Uterus (tissue), 4 donors: ENCODE data around the gene PAQR5. TPM values are rescaled to one million over a fixed set of nuclear protein-coding genes. Genes with fewer than 3 reads are reported as not detected.
"Not testable (repeated sequence)": the region's sequence is repeated elsewhere in the genome, so short reads cannot be mapped to it uniquely, and the experiment has no call there.

Source experiments
- DNase-seq, 2 donors: peaks; one replicate each; pipeline ENCODE4 v3.0.0-alpha.2; 2019 to 2020
- H3K27ac ChIP-seq, 2 donors: fragments of 200-600 bp; sonication (generic); 1 replicate in 1 of 2; 2 replicates in 1 of 2; pipeline ENCODE4 v1.5.1; 2016 to 2018
- H3K27me3 ChIP-seq, 2 donors: fragments of 200-600 bp; sonication (generic); one replicate each; pipeline ENCODE4 v1.5.1; 2018 to 2019; ENCODE audit warnings: control low read depth in 1 of 2
- H3K36me3 ChIP-seq, 2 donors: fragments of 200-600 bp; sonication (generic); one replicate each; pipeline ENCODE4 v1.5.1; 2019; ENCODE audit warnings: control low read depth in 1 of 2
- H3K4me1 ChIP-seq, 2 donors: fragments of 200-600 bp; sonication (generic); one replicate each; pipeline ENCODE4 v1.5.1; 2018 to 2019; ENCODE audit warnings: control low read depth in 1 of 2
- H3K4me3 ChIP-seq, 2 donors: fragments of 200-600 bp; sonication (generic); 1 replicate in 1 of 2; 2 replicates in 1 of 2; pipeline ENCODE4 v1.5.1; 2018 to 2019; ENCODE audit warnings: mild to moderate bottlenecking in 1 of 2
- H3K9me3 ChIP-seq, 2 donors: fragments of 200-600 bp; sonication (generic); one replicate each; pipeline ENCODE4 v1.5.1; 2019; ENCODE audit warnings: control low read depth in 1 of 2
- POLR2A ChIP-seq, 2 donors: fragments of 450-650 bp; IDR thresholded peaks; one replicate each; pipeline ENCODE4 v1.6.1; 2016; ENCODE audit warnings: antibody characterized with exemption in 2 of 2, mild to moderate bottlenecking in 1 of 2, moderate library complexity in 1 of 2
- intact Hi-C: fragments of 100-400 bp; cut with DNase I; formaldehyde crosslinking; loops from one replicate; pipeline ENCODE4 v1.15.1; 2023; ENCODE audit warnings: low total_unique reads
- total RNA-seq, 4 donors: library from RNA; depleted of rRNA in 3 of 4; stranded (reverse); fragments of >200 nt in 3 of 4; gene quantifications; one replicate each; pipeline versions ENCODE4 v1.1.0 to v1.2.4, GENCODE V29; 2014 to 2023
- TF ChIP-seq, protein P1 (sequence below), 4 experiments: fragments of 200-600 bp in 2 of 4; fragments of 450-650 bp in 2 of 4; sonication (generic) in 2 of 4; IDR thresholded peaks; one replicate each; pipeline ENCODE4 v1.5.1; 2016 to 2019; ENCODE audit warnings: antibody characterized with exemption in 4 of 4, mild to moderate bottlenecking in 2 of 4, moderate library complexity in 1 of 4
- donor health status: DM: yes; HTN: yes; CAD: no.

Gene PAQR5
- total RNA-seq, 4 donors from 2014 or later = 0.28 to 0.61 TPM; not detected in 2

DNA sequence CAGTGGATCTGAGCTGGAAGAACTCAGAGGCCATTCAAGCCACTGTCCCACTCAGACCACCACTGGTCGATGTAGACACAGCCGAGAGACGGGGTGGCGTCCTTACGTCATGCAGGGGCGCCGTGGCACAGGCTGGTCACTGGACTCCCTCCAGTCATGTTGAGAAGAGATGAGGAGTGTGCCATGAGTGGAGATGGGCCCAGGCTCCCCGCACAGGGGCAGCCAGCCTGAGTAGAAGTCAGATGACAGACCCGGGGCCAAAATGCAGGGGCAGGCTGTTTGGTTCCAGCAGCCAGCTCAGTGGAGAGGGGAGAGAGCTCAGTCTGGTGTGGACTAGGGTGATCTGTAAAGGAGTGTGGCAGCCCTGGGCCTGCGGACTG, 82.0 kb downstream of the PAQR5 start:
- intact Hi-C loops = no loop called here

DNA sequence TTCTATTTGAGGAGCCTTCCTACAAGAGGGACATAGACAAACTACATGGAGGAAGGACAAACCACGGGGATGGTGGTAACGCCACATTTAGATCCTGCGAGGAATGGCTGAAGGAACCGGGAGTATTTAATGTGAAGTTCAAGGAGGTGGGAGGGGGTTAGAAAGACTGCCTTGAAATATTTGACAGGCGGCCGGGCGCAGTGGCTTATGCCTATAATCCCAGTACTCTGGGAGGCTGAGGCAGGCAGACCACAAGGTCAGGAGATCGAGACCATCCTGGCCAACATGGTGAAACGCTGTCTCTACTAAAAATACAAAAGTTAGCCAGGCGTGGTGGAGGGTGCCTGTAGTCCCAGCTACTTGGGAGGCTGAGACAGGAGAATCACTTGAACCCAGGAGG, 83.5 kb downstream of the PAQR5 start:
- H3K36me3 ChIP-seq, H3K27ac ChIP-seq, H3K4me1 ChIP-seq, DNase-seq, intact Hi-C loops, H3K27me3 ChIP-seq, H3K9me3 ChIP-seq, H3K4me3 ChIP-seq: not testable (repeated sequence)

More for the DNA sequence above, 82.0 kb downstream of the PAQR5 start:
- no peak for DNase-seq
- Histone ChIP-seq H3K4me1 (no peaks in the 10 kb centered on the region), H3K36me3 (no peaks in the 10 kb centered on the region), H3K9me3 (no peaks in the 10 kb centered on the region), H3K4me3 (no peak overlapping the region), H3K27ac (no peak overlapping the region), H3K27me3 (no peaks in the 10 kb centered on the region)
- TF ChIP-seq, protein P1, sequence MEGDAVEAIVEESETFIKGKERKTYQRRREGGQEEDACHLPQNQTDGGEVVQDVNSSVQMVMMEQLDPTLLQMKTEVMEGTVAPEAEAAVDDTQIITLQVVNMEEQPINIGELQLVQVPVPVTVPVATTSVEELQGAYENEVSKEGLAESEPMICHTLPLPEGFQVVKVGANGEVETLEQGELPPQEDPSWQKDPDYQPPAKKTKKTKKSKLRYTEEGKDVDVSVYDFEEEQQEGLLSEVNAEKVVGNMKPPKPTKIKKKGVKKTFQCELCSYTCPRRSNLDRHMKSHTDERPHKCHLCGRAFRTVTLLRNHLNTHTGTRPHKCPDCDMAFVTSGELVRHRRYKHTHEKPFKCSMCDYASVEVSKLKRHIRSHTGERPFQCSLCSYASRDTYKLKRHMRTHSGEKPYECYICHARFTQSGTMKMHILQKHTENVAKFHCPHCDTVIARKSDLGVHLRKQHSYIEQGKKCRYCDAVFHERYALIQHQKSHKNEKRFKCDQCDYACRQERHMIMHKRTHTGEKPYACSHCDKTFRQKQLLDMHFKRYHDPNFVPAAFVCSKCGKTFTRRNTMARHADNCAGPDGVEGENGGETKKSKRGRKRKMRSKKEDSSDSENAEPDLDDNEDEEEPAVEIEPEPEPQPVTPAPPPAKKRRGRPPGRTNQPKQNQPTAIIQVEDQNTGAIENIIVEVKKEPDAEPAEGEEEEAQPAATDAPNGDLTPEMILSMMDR (IDR thresholded peaks at IDR 0.05) = no peak
- no peak for TF ChIP-seq POLR2A (IDR thresholded peaks at IDR 0.05)

- H3K27me3 ChIP-seq, H3K4me1 ChIP-seq, H3K9me3 ChIP-seq, H3K27ac ChIP-seq, DNase-seq, H3K4me3 ChIP-seq, H3K36me3 ChIP-seq, intact Hi-C loops: not testable (repeated sequence)
Measured at GRCh38 chr15:69384066-69384465, 85.4 kb downstream of the PAQR5 start.

- no peaks in the 10 kb centered on the region for H3K4me1 ChIP-seq
- intact Hi-C loops = no loop called here
- DNase-seq = no peak
- TF ChIP-seq, protein P1 (IDR thresholded peaks at IDR 0.05) = no peak
- no peak for TF ChIP-seq POLR2A (IDR thresholded peaks at IDR 0.05)
- no peak overlapping the region for H3K27ac ChIP-seq
- no peak overlapping the region for H3K4me3 ChIP-seq
- no peaks in the 10 kb centered on the region for H3K9me3 ChIP-seq
- H3K36me3 ChIP-seq = no peaks in the 10 kb centered on the region
- no peaks in the 10 kb centered on the region for H3K27me3 ChIP-seq
Measured at GRCh38 chr15:69384626-69385598, 86.2 kb downstream of the PAQR5 start.

- TF ChIP-seq, protein P1 (IDR thresholded peaks at IDR 0.05) = no peak
- DNase-seq = no peak
- no peaks in the 10 kb centered on the region for H3K9me3 ChIP-seq
- no peaks in the 10 kb centered on the region for H3K36me3 ChIP-seq
- no peak overlapping the region for H3K27ac ChIP-seq
- no peaks in the 10 kb centered on the region for H3K4me1 ChIP-seq
- no peaks in the 10 kb centered on the region for H3K27me3 ChIP-seq
- no peak overlapping the region for H3K4me3 ChIP-seq
- intact Hi-C loops = no loop called here
Measured at GRCh38 chr15:69385831-69386230, 87.1 kb downstream of the PAQR5 start.

DNA sequence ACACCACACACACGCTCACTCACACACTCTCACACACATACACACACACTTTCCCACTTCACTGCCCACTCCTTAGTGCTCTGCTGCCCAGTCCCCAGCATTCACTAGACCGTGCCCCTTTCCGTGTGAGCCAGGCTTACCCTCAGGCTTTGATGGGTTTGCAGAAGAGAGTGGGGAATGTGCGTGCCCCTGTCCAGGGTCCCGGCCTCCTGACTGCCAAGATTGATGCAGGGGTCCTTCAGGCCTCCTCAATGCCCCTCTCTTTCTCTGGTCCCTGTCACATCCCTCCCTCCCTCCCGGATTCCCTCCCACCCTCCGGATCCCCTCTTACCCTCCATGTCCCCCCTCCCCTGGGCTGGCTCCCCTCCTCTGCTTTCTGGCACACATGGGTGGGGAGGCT, 87.6 kb downstream of the PAQR5 start:
- Histone ChIP-seq H3K9me3 (no peaks in the 10 kb centered on the region), H3K36me3 (no peaks in the 10 kb centered on the region), H3K27me3 (no peaks in the 10 kb centered on the region), H3K4me1 (no peaks in the 10 kb centered on the region), H3K27ac (no peak overlapping the region), H3K4me3 (no peak overlapping the region)
- TF ChIP-seq POLR2A (IDR thresholded peaks at IDR 0.05) = no peak
- TF ChIP-seq, protein P1 (IDR thresholded peaks at IDR 0.05) = no peak
- no peak for DNase-seq
- intact Hi-C loops = no loop called here
